GM23248 (cell line): ENCODE data around the gene SNAP25. TPM values are rescaled to one million over a fixed set of nuclear protein-coding genes. Genes with fewer than 3 reads are reported as not detected.

Experiments
- DNase-seq: peaks from one replicate; pipeline ENCODE4 v3.0.0-alpha.2; 2015
- H2AFZ ChIP-seq: fragments of 200-600 bp; sonication (generic); 2 replicates; pipeline ENCODE4 v1.6.1; 2016; ENCODE audit warnings: antibody characterized with exemption
- H3F3A ChIP-seq: fragments of 200-600 bp; sonication (generic); 2 replicates; pipeline ENCODE4 v1.6.1; 2016; ENCODE audit warnings: mild to moderate bottlenecking, antibody characterized with exemption, mixed run types; ENCODE audit not compliant: insufficient read depth
- H3K27ac ChIP-seq: fragments of 200-600 bp; sonication (generic); 2 replicates; pipeline ENCODE4 v1.5.1; 2016; ENCODE audit warnings: mild to moderate bottlenecking
- H3K27me3 ChIP-seq: fragments of 200-600 bp; sonication (generic); replicated peaks from 2 replicates; pipeline ENCODE4 v1.6.1; 2016; ENCODE audit warnings: mild to moderate bottlenecking; ENCODE audit not compliant: insufficient read depth
- H3K36me3 ChIP-seq: fragments of 200-600 bp; sonication (generic); 2 replicates; pipeline ENCODE4 v1.6.1; 2016; ENCODE audit warnings: low read depth, mild to moderate bottlenecking
- H3K4me1 ChIP-seq: fragments of 200-600 bp; sonication (generic); 2 replicates; pipeline ENCODE4 v1.6.1; 2016; ENCODE audit warnings: mild to moderate bottlenecking; ENCODE audit not compliant: insufficient read depth
- H3K4me2 ChIP-seq: fragments of 200-600 bp; sonication (generic); one replicate; pipeline ENCODE4 v1.6.1; 2016; ENCODE audit warnings: mild to moderate bottlenecking; ENCODE audit not compliant: unreplicated experiment
- H3K4me3 ChIP-seq: fragments of 200-600 bp; sonication (generic); 2 replicates; pipeline ENCODE4 v1.5.1; 2016; ENCODE audit warnings: mild to moderate bottlenecking
- H3K79me2 ChIP-seq: fragments of 200-600 bp; sonication (generic); 2 replicates; pipeline ENCODE4 v1.6.1; 2016; ENCODE audit warnings: mild to moderate bottlenecking; ENCODE audit not compliant: insufficient read depth
- H3K9ac ChIP-seq: fragments of 200-600 bp; sonication (generic); 2 replicates; pipeline ENCODE4 v1.6.1; 2016; ENCODE audit warnings: mild to moderate bottlenecking
- H3K9me2 ChIP-seq: fragments of 200-600 bp; sonication (generic); 2 replicates; pipeline ENCODE4 v1.6.1; 2016; ENCODE audit warnings: mixed run types, mild to moderate bottlenecking, moderate library complexity; ENCODE audit not compliant: insufficient read depth
- H3K9me3 ChIP-seq: fragments of 200-600 bp; sonication (generic); one replicate; pipeline ENCODE4 v1.6.1; 2017; ENCODE audit warnings: low read depth
- H4K20me1 ChIP-seq: fragments of 200-600 bp; sonication (generic); 2 replicates; pipeline ENCODE4 v1.6.0; 2016; ENCODE audit not compliant: insufficient read depth
- EZH2 ChIP-seq: fragments of 200-600 bp; sonication (generic); IDR thresholded peaks from 2 replicates; pipeline ENCODE4 v1.6.1; 2018; ENCODE audit warnings: antibody characterized with exemption, mild to moderate bottlenecking; ENCODE audit not compliant: insufficient read depth, poor library complexity, severe bottlenecking
- EZH2phosphoT487 ChIP-seq: fragments of 200-600 bp; sonication (generic); IDR thresholded peaks from 2 replicates; pipeline ENCODE4 v1.6.1; 2018; ENCODE audit warnings: antibody characterized with exemption, moderate library complexity, mild to moderate bottlenecking, low read depth; ENCODE audit not compliant: insufficient read depth
- whole genome bisulfite sequencing, 2 experiments: methylation state at CpG; one replicate each; pipeline ENCODE4 v1.1.6; 2015 to 2017; ENCODE audit warnings: low lambda C conversion rate in 2 of 2, low coverage in 1 of 2; ENCODE audit errors: missing lambda C conversion rate in 2 of 2; 5-methylcytosine and 5-hydroxymethylcytosine counted together
- in situ Hi-C: fragments of 300-500 bp; cut with MboI; formaldehyde crosslinking; loops from 2 replicates; pipeline ENCODE4 v1.15.0; 2020
- polyA plus RNA-seq: library from polyadenylated mRNA; unstranded; fragments of >200 nt; fragmentation: Nextera tagmentation; extraction: Ambion mirVana; gene quantifications from 2 replicates; pipeline ENCODE4 v1.2.1, GENCODE V29; 2016
- total RNA-seq: library from RNA; depleted of rRNA; stranded (reverse); fragments of >200 nt; shearing (Covaris generic); gene quantifications from 2 replicates; pipeline ENCODE4 v1.2.3, GENCODE V29; 2014

The SNAP25 gene
- total and polyA plus RNA-seq, 2 experiments from 2014 or later: 0.09 TPM; not detected in 1

GRCh38 chr20:10209091-10209490 is 9.5 kb upstream of the SNAP25 start:
- Histone ChIP-seq H3K79me2 (no peaks in the 10 kb centered on the region), H3K4me1 (no peaks in the 10 kb centered on the region), H3K27me3 (0 out of 2 replicates have a peak, but pooled peaks cover 11% of the 10 kb centered on the region), H3K4me2 (no peak overlapping the region), H3K4me3 (no peak overlapping the region), H3K9ac (no peak overlapping the region), H3K36me3 (no peaks in the 10 kb centered on the region), H3K9me2 (no peaks in the 10 kb centered on the region), H2AFZ (no peak overlapping the region), H4K20me1 (no peaks in the 10 kb centered on the region), H3F3A (no peaks in the 10 kb centered on the region), H3K27ac (no peak overlapping the region), H3K9me3 (no peaks in the 10 kb centered on the region)
- 10 to 11% methylated on average over 1 of the region's 1 CpG for WGBS, 2 experiments
- TF ChIP-seq EZH2: no peak
- no peak for TF ChIP-seq EZH2phosphoT487
- in situ Hi-C loops: no loop called here
- DNase-seq: no peak

GRCh38 chr20:10213526-10213925 is 5.1 kb upstream of the SNAP25 start:
- TF ChIP-seq EZH2phosphoT487 (no peak), EZH2 (no peak)
- H3K79me2 ChIP-seq: no peaks in the 10 kb centered on the region
- H3K9me2 ChIP-seq: no peaks in the 10 kb centered on the region
- no peak for DNase-seq
- H3K27ac ChIP-seq: no peak overlapping the region
- H3K4me2 ChIP-seq: no peak overlapping the region
- H3K4me1 ChIP-seq: no peaks in the 10 kb centered on the region
- no peak overlapping the region for H3K9ac ChIP-seq
- H4K20me1 ChIP-seq: no peaks in the 10 kb centered on the region
- no peak overlapping the region for H3K4me3 ChIP-seq
- 35 to 48% methylated on average over 2 of the region's 2 CpGs for WGBS, 2 experiments
- no peaks in the 10 kb centered on the region for H3F3A ChIP-seq
- H3K27me3 ChIP-seq: peaks cover 23% of the 10 kb centered on the region; the same call in 1 of the 2 replicates
- no peaks in the 10 kb centered on the region for H3K9me3 ChIP-seq
- in situ Hi-C loops: no loop called here
- H2AFZ ChIP-seq: no peak overlapping the region
- H3K36me3 ChIP-seq: no peaks in the 10 kb centered on the region

- WGBS, 2 experiments: 9 to 20% methylated on average over 4 of the region's 4 CpGs
- peaks cover 22% of the 10 kb centered on the region; the same call in 1 of the 2 replicates for H3K27me3 ChIP-seq
- in situ Hi-C loops: no loop called here
- no peak overlapping the region for H2AFZ ChIP-seq
- H3K4me1 ChIP-seq: no peaks in the 10 kb centered on the region
- DNase-seq: no peak
- H3K4me2 ChIP-seq: no peak overlapping the region
- no peak overlapping the region for H3K27ac ChIP-seq
- no peaks in the 10 kb centered on the region for H3K36me3 ChIP-seq
- H3K9ac ChIP-seq: no peak overlapping the region
- no peaks in the 10 kb centered on the region for H3K79me2 ChIP-seq
- no peak overlapping the region for H3K4me3 ChIP-seq
- TF ChIP-seq EZH2: no peak
- TF ChIP-seq EZH2phosphoT487: no peak
- H4K20me1 ChIP-seq: no peaks in the 10 kb centered on the region
- no peaks in the 10 kb centered on the region for H3F3A ChIP-seq
- H3K9me2 ChIP-seq: no peaks in the 10 kb centered on the region
- no peaks in the 10 kb centered on the region for H3K9me3 ChIP-seq
Observed at GRCh38 chr20:10216146-10216791, 2.4 kb upstream of the SNAP25 start.

GRCh38 chr20:10217721-10218410 is 764 bp upstream of the SNAP25 start:
- 3 to 5% methylated on average over 38 to 40 of the region's 40 CpGs for WGBS, 2 experiments
- no peaks in the 10 kb centered on the region for H4K20me1 ChIP-seq
- peak overlapping the region; percentile 10 for H3K4me2 ChIP-seq
- no peaks in the 10 kb centered on the region for H3K9me2 ChIP-seq
- no peak overlapping the region; the same call in 1 of the 2 replicates for H2AFZ ChIP-seq
- H3K4me3 ChIP-seq: peak overlapping the region; percentile 43; the same call in 1 of the 2 replicates
- H3K79me2 ChIP-seq: no peaks in the 10 kb centered on the region
- peak overlapping the region; percentile 39; the same call in 1 of the 2 replicates for H3K27ac ChIP-seq
- H3K4me1 ChIP-seq: no peaks in the 10 kb centered on the region
- in situ Hi-C loops: no loop called here
- no peak for TF ChIP-seq EZH2
- no peak for TF ChIP-seq EZH2phosphoT487
- DNase-seq: peak; percentile 76
- H3K27me3 ChIP-seq: peaks cover 32% of the 10 kb centered on the region
- H3K9me3 ChIP-seq: no peaks in the 10 kb centered on the region
- no peaks in the 10 kb centered on the region for H3K36me3 ChIP-seq
- H3K9ac ChIP-seq: no peak overlapping the region
- no peaks in the 10 kb centered on the region for H3F3A ChIP-seq
